IMR-90 (cell line): ENCODE data around the gene ASAP2. TPM values are rescaled to one million over a fixed set of nuclear protein-coding genes. Genes with fewer than 3 reads are reported as not detected.

Source experiments
- ATAC-seq: fragments of 200-7000 bp; cut with Tn5 transposase; 2 replicates; pipeline ENCODE4 v1.9.1; 2020; ENCODE audit warnings: low read depth, mild to moderate bottlenecking, moderate library complexity
- BruUV-seq: library from RNA; stranded (reverse); fragments of 400-500 nt; replicated peaks from 2 replicates; lab custom pipeline; 2021; lab: Mats Ljungman, UMichigan
- CTCF ChIA-PET: fragments of 300-600 bp; formaldehyde crosslinking; extraction: SDS; loops from one replicate; lab custom pipeline; 2021; ENCODE audit warnings: antibody characterized with exemption; lab: Yijun Ruan, JAX
- POLR2A ChIA-PET: fragments of 300-600 bp; sonication (Branson Sonifier 250); formaldehyde crosslinking; loops from one replicate; lab custom pipeline; 2022; ENCODE audit warnings: antibody characterized with exemption; ENCODE audit not compliant: unreplicated experiment; lab: Charles Lee
- DNase-seq: peaks from one replicate; pipeline ENCODE4 v3.0.0; 2013
- H2AFZ ChIP-seq: replicated peaks from 2 replicates; pipeline ENCODE3; 2013; ENCODE audit warnings: low read length, mild to moderate bottlenecking; ENCODE audit not compliant: poor library complexity
- H2AK5ac ChIP-seq: 2 replicates; pipeline ENCODE4 v1.6.1; 2013; ENCODE audit warnings: low read depth, low read length, inconsistent platforms
- H2AK9ac ChIP-seq: replicated peaks from 2 replicates; pipeline ENCODE3; 2013; ENCODE audit warnings: mild to moderate bottlenecking, low read depth, low read length, moderate library complexity; ENCODE audit not compliant: poor library complexity
- H2BK120ac ChIP-seq: 2 replicates; pipeline ENCODE4 v1.6.1; 2013; ENCODE audit warnings: low read depth, low read length, inconsistent platforms
- H2BK15ac ChIP-seq: 3 replicates; pipeline ENCODE4 v1.6.1; 2013; ENCODE audit warnings: low read depth, low read length, inconsistent platforms
- H2BK20ac ChIP-seq: 2 replicates; pipeline ENCODE4 v1.6.1; 2013; ENCODE audit warnings: low read depth, mild to moderate bottlenecking, inconsistent platforms, low read length, moderate library complexity
- H2BK5ac ChIP-seq: 2 replicates; pipeline ENCODE4 v1.6.1; 2013; ENCODE audit warnings: mild to moderate bottlenecking, low read depth, low read length, inconsistent platforms; ENCODE audit not compliant: poor library complexity, severe bottlenecking
- H3K14ac ChIP-seq: replicated peaks from 2 replicates; pipeline ENCODE4 v1.6.1; 2013; ENCODE audit warnings: low read depth, low read length, inconsistent platforms
- H3K18ac ChIP-seq: 2 replicates; pipeline ENCODE4 v1.6.1; 2013; ENCODE audit warnings: low read depth, low read length, control low read depth
- H3K23ac ChIP-seq: 2 replicates; pipeline ENCODE4 v1.6.1; 2013; ENCODE audit warnings: low read depth, low read length, inconsistent platforms
- H3K27ac ChIP-seq: 2 replicates; pipeline ENCODE4 v1.5.1; 2013; ENCODE audit warnings: mild to moderate bottlenecking, control low read depth, low read length; ENCODE audit not compliant: insufficient read depth
- H3K27me3 ChIP-seq: 2 replicates; pipeline ENCODE4 v1.6.1; 2013; ENCODE audit warnings: low read length; ENCODE audit not compliant: control insufficient read depth, insufficient read depth
- H3K36me3 ChIP-seq: 2 replicates; pipeline ENCODE4 v1.6.1; 2013; ENCODE audit warnings: low read length, mixed read lengths; ENCODE audit not compliant: control insufficient read depth, insufficient read depth
- H3K4ac ChIP-seq: 2 replicates; pipeline ENCODE4 v1.6.1; 2013; ENCODE audit warnings: low read depth, low read length, inconsistent platforms
- H3K4me1 ChIP-seq: 2 replicates; pipeline ENCODE4 v1.6.1; 2013; ENCODE audit warnings: low read length, mixed read lengths; ENCODE audit not compliant: control insufficient read depth, insufficient read depth
- H3K4me2 ChIP-seq: 2 replicates; pipeline ENCODE4 v1.6.1; 2013; ENCODE audit warnings: low read depth, mild to moderate bottlenecking, control low read depth, low read length, moderate library complexity
- H3K4me3 ChIP-seq: 2 replicates; pipeline ENCODE4 v1.5.1; 2013; ENCODE audit warnings: low read depth, mild to moderate bottlenecking, control low read depth, low read length, moderate library complexity; ENCODE audit not compliant: insufficient read depth
- H3K56ac ChIP-seq: 2 replicates; pipeline ENCODE4 v1.6.1; 2013; ENCODE audit warnings: low read length, inconsistent platforms; ENCODE audit not compliant: insufficient read depth; ENCODE audit errors: extremely low read depth
- H3K79me1 ChIP-seq, 2 experiments: 2 replicates each; pipeline ENCODE4 v1.6.1; 2013; ENCODE audit warnings: low read length in 2 of 2, inconsistent platforms in 1 of 2, low read depth in 1 of 2
- H3K9ac ChIP-seq: 2 replicates; pipeline ENCODE4 v1.6.1; 2013; ENCODE audit warnings: low read depth, low read length, control low read depth
- H3K9me1 ChIP-seq: 2 replicates; pipeline ENCODE4 v1.6.1; 2013; ENCODE audit warnings: low read length, inconsistent platforms; ENCODE audit not compliant: insufficient read depth
- H3K9me3 ChIP-seq: 2 replicates; pipeline ENCODE4 v1.6.1; 2013; ENCODE audit warnings: low read length; ENCODE audit not compliant: control insufficient read depth, insufficient read depth
- H4K20me1 ChIP-seq: 2 replicates; pipeline ENCODE4 v1.6.1; 2013; ENCODE audit warnings: low read length, inconsistent platforms; ENCODE audit not compliant: insufficient read depth
- H4K5ac ChIP-seq: 2 replicates; pipeline ENCODE4 v1.6.1; 2013; ENCODE audit warnings: mild to moderate bottlenecking, low read depth, low read length, control low read depth
- H4K8ac ChIP-seq, 2 experiments: 2 replicates each; pipeline ENCODE4 v1.6.1; 2013; ENCODE audit warnings: low read depth in 2 of 2, low read length in 2 of 2, control low read depth in 1 of 2, inconsistent platforms in 1 of 2
- H4K91ac ChIP-seq: 2 replicates; pipeline ENCODE4 v1.6.1; 2013; ENCODE audit warnings: low read depth, low read length, inconsistent platforms; ENCODE audit not compliant: insufficient read depth
- BHLHE40 ChIP-seq: fragments of 150-350 bp; IDR thresholded peaks from 2 replicates; pipeline ENCODE4 v1.6.1; 2016; ENCODE audit warnings: mild to moderate bottlenecking, low read depth, low read length
- CEBPB ChIP-seq: IDR thresholded peaks from 2 replicates; pipeline ENCODE4 v1.6.1; 2012; ENCODE audit warnings: low read depth, low read length, improper control_type of control experiment
- CHD1 ChIP-seq: IDR thresholded peaks from 2 replicates; pipeline ENCODE4 v1.6.1; 2012; ENCODE audit warnings: low read depth, low read length, improper control_type of control experiment
- FOS ChIP-seq: fragments of 150-350 bp; IDR thresholded peaks from 2 replicates; pipeline ENCODE4 v1.6.1; 2016; ENCODE audit warnings: low read depth, low read length
- MAFK ChIP-seq: IDR thresholded peaks from 2 replicates; pipeline ENCODE4 v1.6.1; 2012; ENCODE audit warnings: low read depth, low read length, improper control_type of control experiment
- MAZ ChIP-seq: IDR thresholded peaks from 2 replicates; pipeline ENCODE4 v1.6.1; 2012; ENCODE audit warnings: low read depth, mild to moderate bottlenecking, low read length, improper control_type of control experiment, moderate library complexity, borderline replicate concordance
- MXI1 ChIP-seq: IDR thresholded peaks from 2 replicates; pipeline ENCODE4 v1.6.1; 2012; ENCODE audit warnings: low read depth, mild to moderate bottlenecking, low read length, moderate library complexity, borderline replicate concordance
- NFE2L2 ChIP-seq: fragments of 150-350 bp; IDR thresholded peaks from 2 replicates; pipeline ENCODE4 v1.6.1; 2016; ENCODE audit warnings: low read depth, mild to moderate bottlenecking, low read length
- POLR2A ChIP-seq: IDR thresholded peaks from 2 replicates; pipeline ENCODE4 v1.6.1; 2012; ENCODE audit warnings: mild to moderate bottlenecking, low read depth, low read length
- RAD21 ChIP-seq: IDR thresholded peaks from 2 replicates; pipeline ENCODE4 v1.6.1; 2012; ENCODE audit warnings: low read length, improper control_type of control experiment
- RCOR1 ChIP-seq: IDR thresholded peaks from 2 replicates; pipeline ENCODE4 v1.6.1; 2012; ENCODE audit warnings: mild to moderate bottlenecking, low read length, improper control_type of control experiment; ENCODE audit not compliant: insufficient replicate concordance
- RFX5 ChIP-seq: IDR thresholded peaks from 2 replicates; pipeline ENCODE4 v1.8.0; 2012; ENCODE audit warnings: low read depth, mild to moderate bottlenecking, low read length, moderate library complexity
- SMC3 ChIP-seq: fragments of 150-350 bp; IDR thresholded peaks from 2 replicates; pipeline ENCODE4 v1.6.1; 2016; ENCODE audit warnings: low read depth, mild to moderate bottlenecking, antibody characterized with exemption, low read length, moderate library complexity
- WGBS, 2 experiments: methylation state at CpG; one replicate each; pipeline versions ENCODE4 v1.1.5 to v1.1.7; 2013; ENCODE audit warnings: missing lambda C conversion rate in 2 of 2; ENCODE audit not compliant: insufficient read length in 1 of 2; ENCODE audit errors: extremely low coverage in 2 of 2; 5-methylcytosine and 5-hydroxymethylcytosine counted together
- dilution Hi-C: fragments of 300-500 bp; cut with HindIII; formaldehyde crosslinking; loops from one replicate; pipeline ENCODE4 v1.14.3; 2018; ENCODE audit warnings: low sequenced_read_pairs; ENCODE audit not compliant: unreplicated experiment
- in situ Hi-C: fragments of 300-500 bp; cut with MboI; formaldehyde crosslinking; loops from 3 replicates; pipeline ENCODE4 v1.14.3; 2019; ENCODE audit warnings: low sequenced_read_pairs, inconsistent platforms, mixed read lengths
- intact Hi-C: fragments of 100-400 bp; cut with micrococcal nuclease; formaldehyde crosslinking; loops from 2 replicates; pipeline ENCODE4 v1.10.0; 2022
- polyA plus RNA-seq, 3 experiments: library from polyadenylated mRNA; depleted of rRNA; stranded (reverse); fragments of >200 nt; gene quantifications; 2 replicates each; pipeline ENCODE4 v1.2.3, GENCODE V29; 2012; ENCODE audit warnings: low replicate concordance in 1 of 3
- total RNA-seq: library from RNA; depleted of rRNA; stranded (reverse); fragments of >200 nt; gene quantifications from 2 replicates; pipeline ENCODE4 v1.2.3, GENCODE V29; 2012
- TF ChIP-seq, protein P1 (sequence below): fragments of 150-350 bp; IDR thresholded peaks from 2 replicates; pipeline ENCODE4 v1.6.1; 2017; ENCODE audit warnings: mild to moderate bottlenecking, antibody characterized with exemption, low read length, low read depth
- TF ChIP-seq, protein P2 (sequence below): fragments of 150-350 bp; IDR thresholded peaks from 2 replicates; pipeline ENCODE4 v1.6.1; 2016; ENCODE audit warnings: low read depth, mild to moderate bottlenecking, low read length, moderate library complexity, borderline replicate concordance

ASAP2 gene
- total and polyA plus RNA-seq, 2 of the 4 experiments (the other 2 are of a cell fraction) = 19.7 to 28.1 TPM

DNA sequence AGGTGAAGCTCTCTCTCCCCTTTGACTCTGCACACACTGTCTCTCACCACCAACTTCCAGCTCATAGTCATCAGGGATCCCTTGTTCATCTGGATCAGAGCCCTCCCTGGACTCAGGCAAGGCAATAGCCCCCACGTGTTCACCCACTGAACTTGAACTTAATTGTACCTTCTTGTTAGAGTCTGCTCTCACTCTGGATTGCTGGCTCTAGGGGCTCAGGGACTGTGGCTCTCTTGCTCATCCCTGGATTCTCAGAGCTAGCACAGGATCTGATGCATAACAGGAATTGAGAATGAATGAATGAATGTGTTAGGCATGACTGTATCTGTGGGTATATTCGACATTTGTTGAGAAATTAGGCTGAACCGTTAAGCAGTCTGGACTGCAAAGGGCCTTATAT is 16.7 kb upstream of the ASAP2 start:
- no peaks in the 10 kb centered on the region for H3K79me1 ChIP-seq
- no peak overlapping the region for H3K4me3 ChIP-seq
- dilution Hi-C loops (no loop called here), intact Hi-C loops (loop anchor here (5.0 kb wide), 1 partner anchor 48 kb away; no protein-coding TSS in a partner anchor), in situ Hi-C loops (no loop called here)
- no peak overlapping the region for H3K14ac ChIP-seq
- H3K4me1 ChIP-seq = peaks cover 14% of the 10 kb centered on the region
- POLR2A ChIA-PET = no interaction called here
- H4K8ac ChIP-seq = peak overlapping the region in 1 of 2 experiments; percentile 1; a peak in 1 of 4 replicates
- peak overlapping the region; percentile 30; the same call in 1 of the 2 replicates for H2BK120ac ChIP-seq
- H2BK5ac ChIP-seq = no peak overlapping the region
- WGBS, 2 experiments = 84% methylated on average over 2 of the region's 3 CpGs; no CpG with 5 or more reads in 1 of the 2 experiments
- no TSS peak for BruUV-seq
- H3K27ac ChIP-seq = no peak overlapping the region
- ATAC-seq (no peak), DNase-seq (no peak)
- H4K5ac ChIP-seq = no peak overlapping the region
- H2AK9ac ChIP-seq = no peak overlapping the region
- peak overlapping the region; percentile 17; the same call in 1 of the 2 replicates for H3K18ac ChIP-seq
- H3K4ac ChIP-seq = peak overlapping the region; percentile 3; the same call in 1 of the 2 replicates
- H4K91ac ChIP-seq = no peak overlapping the region; the same call in 1 of the 2 replicates
- H3K9me3 ChIP-seq = no peaks in the 10 kb centered on the region
- peaks cover 7% of the 10 kb centered on the region; the same call in 1 of the 2 replicates for H3K9me1 ChIP-seq
- H3K36me3 ChIP-seq = no peaks in the 10 kb centered on the region
- H3K27me3 ChIP-seq = no peaks in the 10 kb centered on the region
- CTCF ChIA-PET = no interaction called here
- H2AK5ac ChIP-seq = peak overlapping the region; percentile 45; the same call in 1 of the 2 replicates
- H3K23ac ChIP-seq = no peak overlapping the region
- H2BK15ac ChIP-seq = no peak overlapping the region
- no peak for TF ChIP-seq POLR2A
- no peak for TF ChIP-seq CEBPB
- TF ChIP-seq SMC3 = no peak
- no peak for TF ChIP-seq RFX5
- TF ChIP-seq BHLHE40 = no peak
- TF ChIP-seq RCOR1 = no peak
- no peak for TF ChIP-seq MXI1
- TF ChIP-seq, protein P1, sequence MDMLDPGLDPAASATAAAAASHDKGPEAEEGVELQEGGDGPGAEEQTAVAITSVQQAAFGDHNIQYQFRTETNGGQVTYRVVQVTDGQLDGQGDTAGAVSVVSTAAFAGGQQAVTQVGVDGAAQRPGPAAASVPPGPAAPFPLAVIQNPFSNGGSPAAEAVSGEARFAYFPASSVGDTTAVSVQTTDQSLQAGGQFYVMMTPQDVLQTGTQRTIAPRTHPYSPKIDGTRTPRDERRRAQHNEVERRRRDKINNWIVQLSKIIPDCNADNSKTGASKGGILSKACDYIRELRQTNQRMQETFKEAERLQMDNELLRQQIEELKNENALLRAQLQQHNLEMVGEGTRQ = no peak
- no peak for TF ChIP-seq RAD21
- TF ChIP-seq, protein P2, sequence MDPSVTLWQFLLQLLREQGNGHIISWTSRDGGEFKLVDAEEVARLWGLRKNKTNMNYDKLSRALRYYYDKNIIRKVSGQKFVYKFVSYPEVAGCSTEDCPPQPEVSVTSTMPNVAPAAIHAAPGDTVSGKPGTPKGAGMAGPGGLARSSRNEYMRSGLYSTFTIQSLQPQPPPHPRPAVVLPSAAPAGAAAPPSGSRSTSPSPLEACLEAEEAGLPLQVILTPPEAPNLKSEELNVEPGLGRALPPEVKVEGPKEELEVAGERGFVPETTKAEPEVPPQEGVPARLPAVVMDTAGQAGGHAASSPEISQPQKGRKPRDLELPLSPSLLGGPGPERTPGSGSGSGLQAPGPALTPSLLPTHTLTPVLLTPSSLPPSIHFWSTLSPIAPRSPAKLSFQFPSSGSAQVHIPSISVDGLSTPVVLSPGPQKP = no peak
- no peak for TF ChIP-seq NFE2L2
- no peak for TF ChIP-seq MAFK
- TF ChIP-seq CHD1 = no peak
- no peak for TF ChIP-seq MAZ
- TF ChIP-seq FOS = no peak
- H2BK20ac ChIP-seq = peak overlapping the region; percentile 39; the same call in 1 of the 2 replicates
- no peak overlapping the region for H3K9ac ChIP-seq
- no peaks in the 10 kb centered on the region for H4K20me1 ChIP-seq
- no peak overlapping the region for H2AFZ ChIP-seq
- no peak overlapping the region for H3K56ac ChIP-seq
- no peak overlapping the region for H3K4me2 ChIP-seq
